CD14-positive monocyte (primary cell): Measurements from ENCODE around the gene NOP53. TPM values are rescaled to one million over a fixed set of nuclear protein-coding genes. Genes with fewer than 3 reads are reported as not detected.
A peak's percentile ranks its signal among the peaks of the same experiment; 100 is the strongest.

Source experiments
- DNase-seq, 3 donors: peaks; one replicate each; pipeline ENCODE4 v3.0.0-alpha.2; 2011 to 2022
- H2AFZ ChIP-seq: 2 replicates; pipeline ENCODE4 v1.6.0; 2012; ENCODE audit warnings: mild to moderate bottlenecking, low read depth, low read length, inconsistent platforms; ENCODE audit not compliant: insufficient read depth, poor library complexity, severe bottlenecking
- H3K27ac ChIP-seq, 2 donors: 1 replicate in 1 of 2; 2 replicates in 1 of 2; pipeline ENCODE4 v1.5.1; 2012 to 2013; ENCODE audit warnings: low read length in 2 of 2, control low read depth in 1 of 2, inconsistent platforms in 1 of 2, low read depth in 1 of 2, mild to moderate bottlenecking in 1 of 2
- H3K27me3 ChIP-seq, 2 donors: one replicate each; pipeline versions ENCODE4 v1.6.0 to v1.6.1; 2011 to 2013; ENCODE audit warnings: low read length in 2 of 2; ENCODE audit not compliant: control insufficient read depth in 2 of 2, insufficient read depth in 2 of 2
- H3K36me3 ChIP-seq, 2 donors: replicated peaks in 1 of 2; 1 replicate in 1 of 2; 2 replicates in 1 of 2; pipeline versions ENCODE4 v1.5.1 to v1.6.1; 2012 to 2013; ENCODE audit warnings: low read length in 2 of 2, control low read depth in 1 of 2, inconsistent platforms in 1 of 2, mild to moderate bottlenecking in 1 of 2; ENCODE audit not compliant: insufficient read depth in 2 of 2, control insufficient read depth in 1 of 2
- H3K4me1 ChIP-seq, 2 donors: 1 replicate in 1 of 2; 2 replicates in 1 of 2; pipeline versions ENCODE4 v1.5.1 to v1.6.1; 2012 to 2013; ENCODE audit warnings: low read length in 2 of 2, control low read depth in 1 of 2, inconsistent platforms in 1 of 2, mild to moderate bottlenecking in 1 of 2, moderate library complexity in 1 of 2; ENCODE audit not compliant: insufficient read depth in 2 of 2, control insufficient read depth in 1 of 2
- H3K4me2 ChIP-seq: replicated peaks from 2 replicates; pipeline ENCODE3; 2012; ENCODE audit warnings: low read length, moderate library complexity, mild to moderate bottlenecking; ENCODE audit not compliant: poor library complexity, severe bottlenecking; ENCODE audit errors: extremely low read depth
- H3K4me3 ChIP-seq, 3 experiments: fragments of 200-600 bp in 1 of 3; sonication (generic) in 1 of 3; replicated peaks in 1 of 3; 1 replicate in 2 of 3; 2 replicates in 1 of 3; pipeline ENCODE4 v1.5.1; 2011 to 2013; ENCODE audit warnings: low read length in 3 of 3, mild to moderate bottlenecking in 3 of 3, control low read depth in 2 of 3, low read depth in 2 of 3, inconsistent platforms in 1 of 3, moderate library complexity in 1 of 3
- H3K79me2 ChIP-seq: 2 replicates; pipeline ENCODE4 v1.6.0; 2012; ENCODE audit warnings: mild to moderate bottlenecking, control low read depth, inconsistent platforms, low read length, moderate library complexity; ENCODE audit not compliant: insufficient read depth
- H3K9ac ChIP-seq: 2 replicates; pipeline ENCODE4 v1.6.0; 2017; ENCODE audit warnings: low read length, mild to moderate bottlenecking; ENCODE audit not compliant: insufficient read depth, poor library complexity, severe bottlenecking
- H3K9me3 ChIP-seq, 2 donors: replicated peaks in 1 of 2; 1 replicate in 1 of 2; 2 replicates in 1 of 2; pipeline versions ENCODE4 v1.5.1 to v1.6.1; 2012 to 2013; ENCODE audit warnings: low read length in 2 of 2, control low read depth in 1 of 2; ENCODE audit not compliant: control insufficient read depth in 1 of 2, insufficient read depth in 1 of 2
- H4K20me1 ChIP-seq: 2 replicates; pipeline ENCODE4 v1.6.0; 2012; ENCODE audit warnings: mild to moderate bottlenecking, low read length, control low read depth, moderate library complexity; ENCODE audit not compliant: insufficient read depth
- H3K27ac Mint-ChIP-seq, 7 donors: one replicate each; pipeline ENCODE4 v1.8.0; 2020; ENCODE audit warnings: mild to moderate bottlenecking in 7 of 7, mixed read lengths in 7 of 7, moderate library complexity in 6 of 7, inconsistent platforms in 2 of 7
- H3K27me3 Mint-ChIP-seq, 3 donors: one replicate each; pipeline ENCODE4 v1.8.0; 2021 to 2022; ENCODE audit warnings: low read depth in 3 of 3, mild to moderate bottlenecking in 3 of 3, mixed read lengths in 3 of 3, moderate library complexity in 3 of 3, inconsistent platforms in 1 of 3
- H3K36me3 Mint-ChIP-seq, 2 donors: one replicate each; pipeline ENCODE4 v1.8.0; 2020; ENCODE audit warnings: mixed read lengths in 2 of 2, inconsistent platforms in 1 of 2, mild to moderate bottlenecking in 1 of 2
- H3K4me1 Mint-ChIP-seq: one replicate; pipeline ENCODE4 v1.8.0; 2020; ENCODE audit warnings: mild to moderate bottlenecking, mixed read lengths
- H3K4me3 Mint-ChIP-seq, 2 donors: one replicate each; pipeline ENCODE4 v1.8.0; 2020; ENCODE audit warnings: mild to moderate bottlenecking in 2 of 2, mixed read lengths in 2 of 2, moderate library complexity in 1 of 2
- H3K9me3 Mint-ChIP-seq, 7 donors: one replicate each; pipeline ENCODE4 v1.8.0; 2020 to 2022; ENCODE audit warnings: mixed read lengths in 7 of 7, mild to moderate bottlenecking in 6 of 7, moderate library complexity in 6 of 7, inconsistent platforms in 2 of 7
- WGBS: methylation state at CpG from one replicate; pipeline ENCODE4 v1.1.5; 2013; ENCODE audit warnings: missing lambda C conversion rate; ENCODE audit not compliant: insufficient coverage; 5-methylcytosine and 5-hydroxymethylcytosine counted together
- intact Hi-C, 2 donors: fragments of 100-400 bp; cut with micrococcal nuclease; formaldehyde crosslinking; loops; one replicate each; pipeline versions ENCODE4 v1.15.0 to v1.15.1; 2023
- polyA plus RNA-seq, 3 donors: library from polyadenylated mRNA; depleted of rRNA in 1 of 3; unstranded in 2 of 3; stranded (reverse) in 1 of 3; fragments of 300-500 nt in 2 of 3; fragments of >200 nt in 1 of 3; fragmentation: Illumina TruSeq in 2 of 3; gene quantifications; 1 replicate in 2 of 3; 2 replicates in 1 of 3; pipeline ENCODE4 v1.2.3, GENCODE V29; 2012 to 2021
- TF ChIP-seq, protein P1 (sequence below): fragments of 200-600 bp; IDR thresholded peaks from one replicate; pipeline ENCODE4 v1.8.0; 2022; ENCODE audit warnings: antibody characterized with exemption, mild to moderate bottlenecking

Gene NOP53
- polyA plus RNA-seq, 3 donors, result 47.5 to 193 (median 70.4) TPM

DNA sequence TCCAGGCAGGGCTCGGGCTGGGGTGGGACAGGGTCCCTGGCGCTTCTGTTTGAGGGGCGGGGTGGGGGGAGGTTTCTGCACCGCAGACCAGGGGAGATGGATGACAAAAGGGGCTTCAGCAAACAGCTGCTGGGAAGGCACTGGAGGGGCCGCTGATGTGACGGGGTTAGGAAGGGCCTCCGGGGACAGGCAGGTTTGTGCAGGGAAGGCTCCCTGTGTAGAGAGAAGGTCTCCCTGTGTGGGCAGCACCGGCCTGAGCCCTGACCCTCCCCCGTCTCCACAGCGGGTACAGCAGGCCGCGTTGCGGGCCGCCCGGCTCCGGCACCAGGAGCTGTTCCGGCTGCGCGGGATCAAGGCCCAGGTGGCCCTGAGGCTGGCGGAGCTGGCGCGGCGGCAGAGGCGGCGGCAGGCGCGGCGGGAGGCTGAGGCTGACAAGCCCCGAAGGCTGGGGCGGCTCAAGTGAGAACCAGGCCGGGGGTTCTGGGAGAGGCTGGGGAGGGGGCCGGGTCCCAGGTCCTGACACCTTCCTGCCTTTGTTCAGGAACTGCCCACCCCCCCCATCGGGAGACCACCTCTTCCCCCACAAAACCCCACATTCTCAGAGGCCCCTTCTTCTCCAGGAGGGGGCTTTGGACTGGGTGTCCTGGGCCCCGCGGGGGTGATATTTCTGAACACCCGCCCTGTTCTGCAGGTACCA lies 9.9 kb downstream of the NOP53 start:
- peaks cover 0 to 8% (median 4%) of the 10 kb centered on the region in 7 donors for H3K9me3 Mint-ChIP-seq
- Histone ChIP-seq H3K4me2 (no peak overlapping the region), H3K4me3 (no peak overlapping the region), H3K27ac (no peak overlapping the region), H2AFZ (no peak overlapping the region), H4K20me1 (peaks cover 34% of the 10 kb centered on the region), H3K9me3 (no peaks in the 10 kb centered on the region), H3K79me2 (peaks cover 4% of the 10 kb centered on the region), H3K9ac (no peak overlapping the region), H3K4me1 (no peaks in the 10 kb centered on the region), H3K27me3 (no peaks in the 10 kb centered on the region), H3K36me3 (peaks cover 78 to 91% of the 10 kb centered on the region in 2 donors)
- 93% methylated on average over 25 of the region's 36 CpGs for WGBS
- no peak for DNase-seq
- no peak overlapping the region for H3K4me3 Mint-ChIP-seq
- peaks cover 76 to 95% of the 10 kb centered on the region in 2 donors for H3K36me3 Mint-ChIP-seq
- intact Hi-C loops, result no loop called here
- TF ChIP-seq, protein P1, sequence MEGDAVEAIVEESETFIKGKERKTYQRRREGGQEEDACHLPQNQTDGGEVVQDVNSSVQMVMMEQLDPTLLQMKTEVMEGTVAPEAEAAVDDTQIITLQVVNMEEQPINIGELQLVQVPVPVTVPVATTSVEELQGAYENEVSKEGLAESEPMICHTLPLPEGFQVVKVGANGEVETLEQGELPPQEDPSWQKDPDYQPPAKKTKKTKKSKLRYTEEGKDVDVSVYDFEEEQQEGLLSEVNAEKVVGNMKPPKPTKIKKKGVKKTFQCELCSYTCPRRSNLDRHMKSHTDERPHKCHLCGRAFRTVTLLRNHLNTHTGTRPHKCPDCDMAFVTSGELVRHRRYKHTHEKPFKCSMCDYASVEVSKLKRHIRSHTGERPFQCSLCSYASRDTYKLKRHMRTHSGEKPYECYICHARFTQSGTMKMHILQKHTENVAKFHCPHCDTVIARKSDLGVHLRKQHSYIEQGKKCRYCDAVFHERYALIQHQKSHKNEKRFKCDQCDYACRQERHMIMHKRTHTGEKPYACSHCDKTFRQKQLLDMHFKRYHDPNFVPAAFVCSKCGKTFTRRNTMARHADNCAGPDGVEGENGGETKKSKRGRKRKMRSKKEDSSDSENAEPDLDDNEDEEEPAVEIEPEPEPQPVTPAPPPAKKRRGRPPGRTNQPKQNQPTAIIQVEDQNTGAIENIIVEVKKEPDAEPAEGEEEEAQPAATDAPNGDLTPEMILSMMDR, result no peak
- H3K4me1 Mint-ChIP-seq, result no peaks in the 10 kb centered on the region
- peaks cover 0 to 1% (median 0%) of the 10 kb centered on the region in 3 donors for H3K27me3 Mint-ChIP-seq
- H3K27ac Mint-ChIP-seq, result peak overlapping the region in 1 of 7 donors; percentile 20

DNA sequence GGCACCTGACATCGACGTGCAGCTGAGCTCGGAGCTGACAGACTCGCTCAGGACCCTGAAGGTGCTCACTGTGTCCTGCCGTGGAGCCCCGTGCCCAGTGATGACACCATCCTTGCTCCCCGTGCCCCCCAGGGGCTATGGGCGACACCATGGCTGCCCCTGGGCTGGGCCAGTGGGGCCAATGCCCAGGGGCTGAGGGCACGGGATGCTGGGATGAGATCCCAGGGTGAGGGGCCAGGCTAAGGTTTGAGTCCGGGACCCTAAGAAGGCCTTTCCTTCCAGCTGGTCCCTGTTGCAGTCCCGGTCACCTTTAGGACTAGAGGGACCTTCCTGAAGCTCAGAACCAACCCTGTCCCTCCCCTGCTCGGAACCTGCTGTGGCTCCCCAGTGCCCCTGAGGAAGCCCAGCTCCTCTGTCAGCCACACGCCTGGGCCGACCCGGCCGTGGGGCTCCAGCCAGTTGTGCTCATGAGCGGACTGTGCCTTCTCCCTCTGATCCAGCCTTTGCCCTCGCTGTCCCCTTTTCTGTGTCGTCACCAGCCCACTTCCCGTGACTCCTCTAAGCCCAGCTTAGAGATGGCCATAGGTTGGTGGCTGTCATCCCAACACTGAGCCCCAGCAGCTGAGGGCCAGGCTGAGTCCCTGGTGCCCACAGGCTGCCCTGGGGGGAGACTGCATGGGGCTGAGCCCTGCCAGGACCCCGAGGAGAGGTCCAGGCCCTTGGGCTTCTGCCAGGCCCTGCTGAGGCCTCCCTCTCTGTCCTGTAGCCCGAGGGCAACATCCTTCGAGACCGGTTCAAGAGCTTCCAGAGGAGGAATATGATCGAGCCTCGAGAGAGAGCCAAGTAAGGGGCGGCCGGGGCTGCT lies 10.6 kb downstream of the NOP53 start:
- no peak for DNase-seq
- intact Hi-C loops, result no loop called here
- H3K4me1 Mint-ChIP-seq, result no peaks in the 10 kb centered on the region

More for the DNA sequence above, 10.6 kb downstream of the NOP53 start:
- H4K20me1 ChIP-seq, result peaks cover 26% of the 10 kb centered on the region
- peaks cover 71 to 83% of the 10 kb centered on the region in 2 donors for H3K36me3 ChIP-seq
- H3K9me3 ChIP-seq, result no peaks in the 10 kb centered on the region
- no peak overlapping the region for H3K27ac ChIP-seq
- H3K9ac ChIP-seq, result no peak overlapping the region
- Mint-ChIP-seq H3K4me3 (no peak overlapping the region), H3K36me3 (peaks cover 70 to 90% of the 10 kb centered on the region in 2 donors), H3K9me3 (peaks cover 0 to 8% (median 4%) of the 10 kb centered on the region in 7 donors), H3K27me3 (peaks cover 0 to 1% (median 0%) of the 10 kb centered on the region in 3 donors), H3K27ac (peak overlapping the region in 1 of 7 donors; percentile 45)
- H3K4me1 ChIP-seq, result no peaks in the 10 kb centered on the region
- H3K4me3 ChIP-seq, result no peak overlapping the region
- H3K27me3 ChIP-seq, result no peaks in the 10 kb centered on the region
- TF ChIP-seq, protein P1, result no peak
- no peak overlapping the region for H3K4me2 ChIP-seq
- 98% methylated on average over 28 of the region's 28 CpGs for WGBS
- H3K79me2 ChIP-seq, result no peaks in the 10 kb centered on the region
- no peak overlapping the region for H2AFZ ChIP-seq
